ENCODE measurements around the gene TF. TPM values are rescaled to one million over a fixed set of nuclear protein-coding genes. Genes with fewer than 3 reads are reported as not detected.
"Not testable (repeated sequence)": the region's sequence is repeated elsewhere in the genome, so short reads cannot be mapped to it uniquely, and the experiment has no call there.

The TF gene
- total RNA-seq, 1 donor from 2014 or later: 2.3 TPM

- no peak for DNase-seq (ENCODE audit: extremely low spot score, unreplicated experiment)
- TF ChIP-seq, protein P1, sequence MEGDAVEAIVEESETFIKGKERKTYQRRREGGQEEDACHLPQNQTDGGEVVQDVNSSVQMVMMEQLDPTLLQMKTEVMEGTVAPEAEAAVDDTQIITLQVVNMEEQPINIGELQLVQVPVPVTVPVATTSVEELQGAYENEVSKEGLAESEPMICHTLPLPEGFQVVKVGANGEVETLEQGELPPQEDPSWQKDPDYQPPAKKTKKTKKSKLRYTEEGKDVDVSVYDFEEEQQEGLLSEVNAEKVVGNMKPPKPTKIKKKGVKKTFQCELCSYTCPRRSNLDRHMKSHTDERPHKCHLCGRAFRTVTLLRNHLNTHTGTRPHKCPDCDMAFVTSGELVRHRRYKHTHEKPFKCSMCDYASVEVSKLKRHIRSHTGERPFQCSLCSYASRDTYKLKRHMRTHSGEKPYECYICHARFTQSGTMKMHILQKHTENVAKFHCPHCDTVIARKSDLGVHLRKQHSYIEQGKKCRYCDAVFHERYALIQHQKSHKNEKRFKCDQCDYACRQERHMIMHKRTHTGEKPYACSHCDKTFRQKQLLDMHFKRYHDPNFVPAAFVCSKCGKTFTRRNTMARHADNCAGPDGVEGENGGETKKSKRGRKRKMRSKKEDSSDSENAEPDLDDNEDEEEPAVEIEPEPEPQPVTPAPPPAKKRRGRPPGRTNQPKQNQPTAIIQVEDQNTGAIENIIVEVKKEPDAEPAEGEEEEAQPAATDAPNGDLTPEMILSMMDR (conservative IDR thresholded peaks at IDR 0.05): no peak
- Mint-ChIP-seq H3K4me1 (ENCODE audit: unreplicated experiment) (no peaks in the 10 kb centered on the region), H3K27ac (peak overlapping the region; percentile 57), H3K9me3 (no peaks in the 10 kb centered on the region), H3K27me3 (peaks cover 3% of the 10 kb centered on the region), H3K36me3 (no peaks in the 10 kb centered on the region), H3K4me3 (peak overlapping the region; percentile 57)
Observed at GRCh38 chr3:133777807-133778568, 31.8 kb downstream of the TF start.

DNA sequence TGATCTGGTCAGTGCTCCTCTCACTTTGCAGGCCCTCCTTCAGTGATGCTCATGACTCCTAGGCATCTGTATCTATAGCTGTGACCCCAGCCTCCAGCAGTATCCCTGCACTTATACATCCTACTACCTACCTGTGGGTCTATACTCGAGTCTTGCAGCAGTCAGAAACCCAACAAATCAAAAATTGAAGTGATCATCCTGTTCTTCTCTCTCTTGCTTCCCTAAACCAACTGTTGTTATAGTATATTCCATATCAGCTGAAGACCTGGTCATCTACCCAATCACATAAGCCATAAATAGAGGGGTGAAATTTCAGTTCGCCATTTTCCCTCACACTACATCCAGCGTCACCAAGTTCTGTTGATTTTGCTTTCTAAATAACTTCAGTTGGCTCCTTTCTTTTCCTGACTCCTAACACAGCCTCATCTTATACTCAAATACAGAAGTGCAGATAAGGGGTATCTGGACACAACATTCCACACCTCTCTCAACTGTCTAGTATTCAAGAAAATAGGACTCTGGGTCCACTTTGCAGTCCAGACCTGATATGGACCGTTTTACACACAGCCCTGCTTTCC is 33.5 kb downstream of the TF start:
- Mint-ChIP-seq H3K4me3 (no peak overlapping the region), H3K27ac (no peak overlapping the region), H3K4me1 (ENCODE audit: unreplicated experiment) (no peaks in the 10 kb centered on the region), H3K9me3 (no peaks in the 10 kb centered on the region), H3K27me3 (peaks cover 3% of the 10 kb centered on the region), H3K36me3 (no peaks in the 10 kb centered on the region)
- TF ChIP-seq, protein P1 (conservative IDR thresholded peaks at IDR 0.05): no peak
- no peak for DNase-seq (ENCODE audit: extremely low spot score, unreplicated experiment)

DNA sequence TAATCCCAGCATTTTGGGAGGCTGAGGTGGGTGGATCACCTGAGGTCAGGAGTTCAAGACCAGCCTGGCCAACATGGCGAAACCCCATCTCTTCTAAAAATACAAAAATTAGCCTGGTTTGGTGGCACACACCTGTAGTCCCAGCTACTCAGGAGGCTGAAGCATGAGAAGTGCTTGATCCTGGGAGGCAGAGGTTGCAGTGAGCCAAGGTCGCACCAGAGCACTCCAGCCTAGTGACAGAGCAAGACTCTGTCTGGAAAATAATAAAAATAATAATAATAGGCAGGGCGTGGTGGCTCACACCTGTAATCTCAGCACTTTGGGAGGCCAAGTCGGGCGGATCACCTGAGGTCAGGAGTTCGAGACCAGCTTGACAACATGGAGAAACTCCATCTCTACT is 34.6 kb downstream of the TF start:
- not testable (repeated sequence) for H3K27me3 Mint-ChIP-seq; H3K4me1 Mint-ChIP-seq (ENCODE audit: unreplicated experiment); DNase-seq (ENCODE audit: extremely low spot score, unreplicated experiment); H3K27ac Mint-ChIP-seq; H3K9me3 Mint-ChIP-seq; H3K4me3 Mint-ChIP-seq; H3K36me3 Mint-ChIP-seq

GRCh38 chr3:133781570-133781969 is 35.4 kb downstream of the TF start:
- Mint-ChIP-seq H3K4me1 (ENCODE audit: unreplicated experiment) (no peaks in the 10 kb centered on the region), H3K4me3 (no peak overlapping the region), H3K9me3 (no peaks in the 10 kb centered on the region), H3K27ac (no peak overlapping the region), H3K27me3 (peaks cover 3% of the 10 kb centered on the region), H3K36me3 (no peaks in the 10 kb centered on the region)
- TF ChIP-seq, protein P1 (conservative IDR thresholded peaks at IDR 0.05): no peak
- DNase-seq (ENCODE audit: extremely low spot score, unreplicated experiment): no peak

DNA sequence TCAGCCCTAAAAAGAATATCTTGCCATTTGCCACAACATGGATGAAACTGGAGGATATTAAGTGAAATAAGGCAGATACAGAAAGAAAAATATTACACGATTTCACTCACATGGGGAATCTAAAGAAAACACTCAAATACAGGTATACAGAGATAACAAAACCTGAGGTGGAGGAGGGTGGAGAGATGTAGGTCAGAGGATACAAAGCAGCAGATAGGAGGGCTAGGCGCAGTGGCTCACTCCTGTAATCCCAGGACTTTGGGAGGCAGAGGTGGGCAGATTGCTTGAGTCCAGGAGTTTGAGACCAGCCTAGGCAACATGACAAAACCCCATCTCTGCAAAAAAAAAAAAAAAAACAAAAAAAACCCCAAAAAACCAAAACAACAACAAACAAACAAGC is 36.3 kb downstream of the TF start:
- Mint-ChIP-seq H3K27me3 (peaks cover 3% of the 10 kb centered on the region), H3K36me3 (no peaks in the 10 kb centered on the region), H3K9me3 (no peaks in the 10 kb centered on the region), H3K4me3 (no peak overlapping the region), H3K27ac (no peak overlapping the region), H3K4me1 (ENCODE audit: unreplicated experiment) (no peaks in the 10 kb centered on the region)
- no peak for DNase-seq (ENCODE audit: extremely low spot score, unreplicated experiment)
- TF ChIP-seq, protein P1 (conservative IDR thresholded peaks at IDR 0.05): no peak

DNA sequence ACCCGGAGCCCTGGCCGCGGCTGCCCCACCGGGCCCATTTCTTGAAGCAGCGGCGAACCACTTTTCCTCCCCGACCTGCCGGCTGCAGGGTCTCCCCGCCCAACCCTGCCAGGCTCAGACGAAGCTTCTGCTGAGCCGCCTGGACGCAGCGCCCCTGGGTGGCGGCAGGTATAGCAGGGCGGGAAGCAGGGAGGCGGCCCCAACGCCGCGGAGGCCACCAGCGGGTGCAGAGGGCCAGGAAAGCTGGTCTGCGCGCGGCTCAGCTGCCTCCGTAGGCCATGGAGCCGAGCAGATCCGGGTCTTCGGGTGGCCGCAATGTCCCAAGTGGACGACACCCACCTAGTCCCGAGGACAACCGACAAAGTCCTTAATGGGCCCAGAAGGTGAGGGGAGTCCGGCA is 37.6 kb downstream of the TF start:
- H3K27ac Mint-ChIP-seq: no peak overlapping the region

More for the DNA sequence above, 37.6 kb downstream of the TF start:
- DNase-seq (ENCODE audit: extremely low spot score, unreplicated experiment): no peak
- Mint-ChIP-seq H3K4me3 (no peak overlapping the region), H3K9me3 (no peaks in the 10 kb centered on the region), H3K36me3 (no peaks in the 10 kb centered on the region), H3K4me1 (ENCODE audit: unreplicated experiment) (no peaks in the 10 kb centered on the region), H3K27me3 (peaks cover 3% of the 10 kb centered on the region)
- TF ChIP-seq, protein P1 (conservative IDR thresholded peaks at IDR 0.05): no peak
